GM21786 (cell line): ENCODE results near the gene TBC1D22A.
"Not testable (repeated sequence)": the region's sequence is repeated elsewhere in the genome, so short reads cannot be mapped to it uniquely, and the experiment has no call there.

ENCODE experiments used
- ATAC-seq: cut with Tn5 transposase; IDR thresholded peaks from one replicate; pipeline ENCODE4 v1.9.1; 2021; ENCODE audit not compliant: unreplicated experiment

TBC1D22A gene

GRCh38 chr22:46762238-46763050 lies at the start of gene TBC1D22A:
TSS of gene TBC1D22A (plus strand) at chr22:46762650. CDS start at chr22:46762787, 137 bp downstream.
- peak; percentile 65 for ATAC-seq

- ATAC-seq: no peak
Observed at GRCh38 chr22:46714550-46714949, 47.9 kb upstream of the TBC1D22A start.

- ATAC-seq: no peak
Observed at GRCh38 chr22:46719921-46720320, 42.5 kb upstream of the TBC1D22A start.

GRCh38 chr22:46721501-46722085 lies 40.9 kb upstream of the TBC1D22A start:
- ATAC-seq: no peak

GRCh38 chr22:46723882-46724281 lies 38.6 kb upstream of the TBC1D22A start:
- no peak for ATAC-seq

GRCh38 chr22:46725096-46725495 lies 37.4 kb upstream of the TBC1D22A start:
- no peak for ATAC-seq

GRCh38 chr22:46726066-46726985 lies 36.1 kb upstream of the TBC1D22A start:
- no peak for ATAC-seq

- no peak for ATAC-seq
Observed at GRCh38 chr22:46726986-46727317, 35.5 kb upstream of the TBC1D22A start.

- ATAC-seq: no peak
Observed at GRCh38 chr22:46727813-46728364, 34.6 kb upstream of the TBC1D22A start.

- ATAC-seq: no peak
Observed at GRCh38 chr22:46728470-46728869, 34.0 kb upstream of the TBC1D22A start.

- ATAC-seq: no peak
Observed at GRCh38 chr22:46730568-46731245, 31.7 kb upstream of the TBC1D22A start.

GRCh38 chr22:46731246-46732040 lies 31.0 kb upstream of the TBC1D22A start:
- no peak for ATAC-seq

GRCh38 chr22:46732041-46732379 lies 30.4 kb upstream of the TBC1D22A start:
- ATAC-seq: no peak

GRCh38 chr22:46732513-46732912 lies 29.9 kb upstream of the TBC1D22A start:
- ATAC-seq: no peak

GRCh38 chr22:46734213-46734722 lies 28.2 kb upstream of the TBC1D22A start:
- not testable (repeated sequence) for ATAC-seq

- ATAC-seq: no peak
Observed at GRCh38 chr22:46734830-46735453, 27.5 kb upstream of the TBC1D22A start.

GRCh38 chr22:46735747-46736608 lies 26.5 kb upstream of the TBC1D22A start:
- ATAC-seq: no peak

GRCh38 chr22:46736705-46737104 lies 25.7 kb upstream of the TBC1D22A start:
- ATAC-seq: no peak
